Right atrium auricular region (tissue), 2 donors: Measurements from ENCODE around the gene HOXC5. TPM values are rescaled to one million over a fixed set of nuclear protein-coding genes. Genes with fewer than 3 reads are reported as not detected.

Experiments used
- DNase-seq: peaks from one replicate; pipeline ENCODE4 v3.0.0-alpha.2; 2019; ENCODE audit warnings: low spot score
- H3K27ac ChIP-seq, 2 donors: fragments of 200-600 bp; sonication (generic); 1 replicate in 1 of 2; 2 replicates in 1 of 2; pipeline ENCODE4 v1.5.1; 2016 to 2019
- H3K27me3 ChIP-seq, 2 donors: fragments of 200-600 bp; sonication (generic); one replicate each; pipeline versions ENCODE4 v1.5.1 to v1.6.0; 2017 to 2019
- H3K36me3 ChIP-seq: fragments of 200-600 bp; sonication (generic); one replicate; pipeline ENCODE4 v1.5.1; 2016
- H3K4me1 ChIP-seq, 2 donors: fragments of 200-600 bp; sonication (generic); one replicate each; pipeline versions ENCODE4 v1.5.1 to v1.6.0; 2017 to 2019
- H3K4me3 ChIP-seq, 2 donors: fragments of 200-600 bp; sonication (generic); 1 replicate in 1 of 2; 2 replicates in 1 of 2; pipeline ENCODE4 v1.5.1; 2017 to 2019; ENCODE audit warnings: mild to moderate bottlenecking in 1 of 2, moderate library complexity in 1 of 2
- H3K9me3 ChIP-seq, 2 donors: fragments of 200-600 bp; sonication (generic); one replicate each; pipeline ENCODE4 v1.5.1; 2019
- total RNA-seq, 2 donors: library from RNA; depleted of rRNA; stranded (reverse); fragments of >200 nt; gene quantifications; one replicate each; pipeline ENCODE4 v1.1.0, GENCODE V29; 2016
- TF ChIP-seq, protein P1 (sequence below), 2 donors: fragments of 200-600 bp; sonication (generic); IDR thresholded peaks; one replicate each; pipeline ENCODE4 v1.5.1; 2019; ENCODE audit warnings: antibody characterized with exemption in 2 of 2

The HOXC5 gene
- total RNA-seq, 2 donors from 2014 or later: 0.33 TPM; not detected in 1

DNA sequence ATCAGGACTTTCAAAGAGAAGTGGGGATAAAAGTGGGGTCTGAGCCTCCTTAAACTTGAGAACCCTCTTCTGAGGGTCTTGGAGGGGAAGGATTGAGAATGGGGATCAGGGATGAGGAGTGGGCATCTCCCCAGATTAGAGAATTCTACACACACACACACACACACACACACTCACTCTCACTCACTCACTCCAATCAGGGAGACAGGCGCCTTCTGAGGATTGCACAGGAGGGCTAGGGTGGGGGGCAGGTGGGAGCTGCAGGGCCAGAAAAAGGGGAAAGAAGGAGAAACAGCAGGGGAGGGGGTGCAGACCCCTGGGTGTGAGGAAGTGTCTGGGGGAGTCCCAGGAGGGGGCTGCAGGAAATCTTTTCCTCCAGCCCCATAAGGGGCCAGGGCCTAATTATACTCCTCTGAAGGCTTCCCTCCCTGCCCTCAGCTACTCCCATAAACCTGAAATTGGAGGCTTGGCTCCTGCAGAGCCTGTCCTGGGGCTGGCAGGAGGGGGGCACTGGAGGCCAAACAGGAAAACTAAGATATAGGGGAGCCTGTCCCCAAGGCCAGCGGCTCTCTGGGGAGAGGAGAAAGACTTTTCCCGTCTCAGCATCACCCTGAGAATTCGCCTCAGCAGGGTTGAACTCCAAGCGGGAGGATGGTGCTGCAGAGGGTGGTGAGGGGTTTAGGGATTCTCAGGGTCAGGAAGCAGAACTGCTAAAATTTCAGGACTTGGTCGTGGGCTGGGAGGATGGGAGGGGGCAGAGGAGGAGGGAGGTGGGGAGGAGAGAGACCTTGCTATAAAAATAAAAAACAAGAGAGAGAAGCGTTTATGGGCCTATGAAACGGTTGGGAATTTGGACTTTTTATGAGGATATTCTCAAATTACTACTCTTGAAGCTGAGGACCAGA, 31.3 kb upstream of the HOXC5 start:
- no peaks in the 10 kb centered on the region for H3K9me3 ChIP-seq
- TF ChIP-seq, protein P1, sequence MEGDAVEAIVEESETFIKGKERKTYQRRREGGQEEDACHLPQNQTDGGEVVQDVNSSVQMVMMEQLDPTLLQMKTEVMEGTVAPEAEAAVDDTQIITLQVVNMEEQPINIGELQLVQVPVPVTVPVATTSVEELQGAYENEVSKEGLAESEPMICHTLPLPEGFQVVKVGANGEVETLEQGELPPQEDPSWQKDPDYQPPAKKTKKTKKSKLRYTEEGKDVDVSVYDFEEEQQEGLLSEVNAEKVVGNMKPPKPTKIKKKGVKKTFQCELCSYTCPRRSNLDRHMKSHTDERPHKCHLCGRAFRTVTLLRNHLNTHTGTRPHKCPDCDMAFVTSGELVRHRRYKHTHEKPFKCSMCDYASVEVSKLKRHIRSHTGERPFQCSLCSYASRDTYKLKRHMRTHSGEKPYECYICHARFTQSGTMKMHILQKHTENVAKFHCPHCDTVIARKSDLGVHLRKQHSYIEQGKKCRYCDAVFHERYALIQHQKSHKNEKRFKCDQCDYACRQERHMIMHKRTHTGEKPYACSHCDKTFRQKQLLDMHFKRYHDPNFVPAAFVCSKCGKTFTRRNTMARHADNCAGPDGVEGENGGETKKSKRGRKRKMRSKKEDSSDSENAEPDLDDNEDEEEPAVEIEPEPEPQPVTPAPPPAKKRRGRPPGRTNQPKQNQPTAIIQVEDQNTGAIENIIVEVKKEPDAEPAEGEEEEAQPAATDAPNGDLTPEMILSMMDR (IDR thresholded peaks at IDR 0.05): no peak
- H3K36me3 ChIP-seq: no peaks in the 10 kb centered on the region
- peaks cover 0 to 20% of the 10 kb centered on the region in 2 donors for H3K4me1 ChIP-seq
- peaks cover 58 to 72% of the 10 kb centered on the region in 2 donors for H3K27me3 ChIP-seq
- no peak for DNase-seq
- no peak overlapping the region for H3K4me3 ChIP-seq
- no peak overlapping the region for H3K27ac ChIP-seq

DNA sequence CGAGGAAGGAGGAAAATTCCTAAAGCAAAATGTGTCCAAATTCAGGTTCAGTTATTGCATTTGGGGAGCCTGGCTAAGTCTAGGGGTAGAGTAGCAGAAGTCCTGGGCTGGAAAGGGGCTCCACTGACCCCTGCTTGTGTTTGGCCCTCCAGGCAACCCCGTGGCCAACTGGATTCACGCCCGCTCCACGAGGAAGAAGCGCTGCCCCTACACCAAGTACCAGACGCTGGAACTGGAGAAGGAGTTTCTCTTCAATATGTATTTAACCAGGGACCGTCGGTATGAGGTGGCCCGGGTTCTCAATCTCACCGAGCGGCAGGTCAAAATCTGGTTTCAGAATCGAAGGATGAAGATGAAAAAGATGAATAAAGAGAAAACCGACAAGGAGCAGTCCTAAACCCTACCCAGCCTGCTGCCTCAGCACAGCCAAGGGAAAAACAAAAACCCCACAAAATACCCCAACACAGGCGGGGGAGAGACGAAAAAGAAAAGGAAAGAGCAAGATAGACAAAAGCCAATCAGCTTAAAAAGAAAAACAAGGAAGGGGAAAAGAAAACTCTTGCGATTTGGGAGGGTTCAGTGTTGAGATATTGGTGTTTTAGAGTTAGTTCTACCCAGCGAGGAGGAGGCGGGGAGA, 30.5 kb upstream of the HOXC5 start:
- Histone ChIP-seq H3K27me3 (peaks cover 54 to 71% of the 10 kb centered on the region in 2 donors), H3K9me3 (no peaks in the 10 kb centered on the region), H3K36me3 (no peaks in the 10 kb centered on the region), H3K4me1 (peaks cover 0 to 24% of the 10 kb centered on the region in 2 donors), H3K27ac (no peak overlapping the region), H3K4me3 (no peak overlapping the region)
- no peak for DNase-seq
- TF ChIP-seq, protein P1 (IDR thresholded peaks at IDR 0.05): no peak

DNA sequence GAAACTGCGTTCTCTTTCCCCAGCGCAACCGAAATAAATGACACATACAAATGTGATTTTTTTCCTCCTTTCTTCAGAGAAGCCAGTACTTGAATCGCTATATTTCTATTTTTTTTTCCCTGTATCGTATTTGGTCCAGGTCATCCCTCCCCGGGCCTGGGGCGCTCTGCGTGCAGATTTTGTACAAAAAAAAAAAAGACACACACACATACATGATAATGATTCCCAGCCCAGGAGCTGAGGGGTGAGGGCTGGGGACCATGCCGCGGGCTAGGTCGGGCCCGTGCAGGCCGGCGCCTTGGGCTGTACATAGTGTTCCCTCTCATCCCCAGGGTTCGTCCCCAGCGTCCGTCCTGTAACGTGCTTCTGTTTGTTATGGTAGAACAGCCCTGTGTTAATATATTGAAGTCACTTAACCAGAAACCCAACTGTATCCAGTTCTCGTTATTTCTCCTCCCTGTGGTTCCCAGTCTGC, 29.9 kb upstream of the HOXC5 start:
- no peak for DNase-seq
- H3K27ac ChIP-seq: no peak overlapping the region
- peaks cover 0 to 24% of the 10 kb centered on the region in 2 donors for H3K4me1 ChIP-seq
- no peak overlapping the region for H3K4me3 ChIP-seq
- TF ChIP-seq, protein P1 (IDR thresholded peaks at IDR 0.05): no peak
- H3K27me3 ChIP-seq: peaks cover 59 to 72% of the 10 kb centered on the region in 2 donors
- H3K36me3 ChIP-seq: no peaks in the 10 kb centered on the region
- H3K9me3 ChIP-seq: no peaks in the 10 kb centered on the region

DNA sequence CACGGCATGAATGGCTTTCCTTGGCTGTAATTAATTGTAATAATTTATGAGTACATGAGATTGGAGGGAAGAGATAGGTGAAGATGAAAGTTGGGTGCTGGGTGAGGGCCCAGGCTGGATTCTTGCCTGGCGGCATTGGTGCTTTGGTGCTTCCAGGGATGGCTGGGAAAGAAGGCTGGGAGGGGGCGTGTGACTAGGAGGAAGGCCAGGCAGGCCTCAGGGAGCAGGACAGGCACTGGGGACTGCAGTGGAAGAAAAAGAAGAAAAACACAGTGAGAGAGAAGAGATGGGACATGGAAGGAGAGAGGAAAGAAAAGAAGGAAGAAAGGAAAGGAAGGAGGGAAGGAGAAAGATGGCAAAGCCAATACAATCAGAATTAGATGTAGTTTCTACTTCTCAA, 29.2 kb upstream of the HOXC5 start:
- Histone ChIP-seq H3K4me3 (no peak overlapping the region), H3K9me3 (no peaks in the 10 kb centered on the region), H3K27me3 (peaks cover 61 to 71% of the 10 kb centered on the region in 2 donors), H3K36me3 (no peaks in the 10 kb centered on the region), H3K27ac (no peak overlapping the region), H3K4me1 (peaks cover 0 to 24% of the 10 kb centered on the region in 2 donors)
- DNase-seq: no peak
- TF ChIP-seq, protein P1 (IDR thresholded peaks at IDR 0.05): no peak

DNA sequence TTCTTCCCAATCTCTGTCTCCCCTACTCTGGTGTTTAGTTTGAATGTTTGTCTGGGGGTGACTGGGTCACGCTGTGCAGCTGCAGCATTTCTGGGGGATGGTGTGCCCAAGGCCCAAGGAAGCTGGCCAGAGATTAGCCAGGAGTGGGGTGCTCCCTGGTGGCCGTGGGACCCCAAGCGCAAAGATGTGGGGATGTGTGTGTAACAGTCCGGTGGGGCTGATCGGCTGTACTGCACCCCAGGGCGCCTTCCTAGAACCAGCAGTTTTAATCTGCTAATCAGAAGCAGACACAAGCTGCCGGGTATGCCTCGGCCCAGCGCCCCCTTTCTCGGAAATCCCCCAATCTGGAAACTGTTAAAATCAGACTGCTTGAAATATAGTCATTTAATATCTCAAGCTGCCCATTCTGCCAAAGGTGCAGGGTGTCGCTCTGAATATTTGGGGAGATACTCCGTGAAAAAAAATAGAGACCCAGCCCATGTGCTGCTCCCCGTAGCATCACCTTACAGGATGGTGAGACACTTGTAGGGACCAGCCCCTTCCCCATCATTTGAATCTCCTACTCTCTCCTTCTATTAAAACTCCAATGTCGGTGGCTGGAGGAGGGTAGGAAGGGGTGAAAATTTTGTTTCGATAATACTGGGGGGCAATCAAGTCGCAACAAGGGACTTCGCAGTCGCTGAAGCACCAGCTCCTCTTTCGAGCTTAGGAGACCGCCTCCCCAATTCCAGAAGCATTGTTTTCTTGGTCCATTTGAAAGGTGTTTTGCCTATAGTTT, 28.6 kb upstream of the HOXC5 start:
- Histone ChIP-seq H3K4me3 (no peak overlapping the region), H3K27me3 (peaks cover 60 to 64% of the 10 kb centered on the region in 2 donors), H3K4me1 (peaks cover 0 to 27% of the 10 kb centered on the region in 2 donors), H3K27ac (no peak overlapping the region), H3K36me3 (no peaks in the 10 kb centered on the region), H3K9me3 (no peaks in the 10 kb centered on the region)
- TF ChIP-seq, protein P1 (IDR thresholded peaks at IDR 0.05): no peak
- no peak for DNase-seq
